Endothelial cell of umbilical vein (primary cell): ENCODE results near the gene NEDD4L. TPM values are rescaled to one million over a fixed set of nuclear protein-coding genes. Genes with fewer than 3 reads are reported as not detected.

Experiments
- BruUV-seq: library from RNA; stranded (reverse); fragments of 400-500 nt; replicated peaks from 2 replicates; lab custom pipeline; 2021; lab: Mats Ljungman, UMichigan
- CTCF ChIA-PET: fragments of 300-600, 350-600 bp; sonication (Branson Sonifier 250); formaldehyde crosslinking; loops from one replicate; lab custom pipeline; 2021; ENCODE audit warnings: antibody characterized with exemption, inconsistent platforms; lab: Charles Lee
- POLR2A ChIA-PET: fragments of 300-600, 350-600 bp; sonication (Branson Sonifier 250); formaldehyde crosslinking; loops from one replicate; lab custom pipeline; 2021; ENCODE audit warnings: antibody characterized with exemption, inconsistent platforms; lab: Charles Lee
- DNase-seq: peaks from one replicate; pipeline ENCODE4 v3.0.0-alpha.2; 2011; ENCODE audit warnings: low read depth, low spot score
- FAIRE-seq: peaks from 2 replicates; lab custom pipeline; 2011; peaks lifted over from hg19 to GRCh38; lab: Jason Lieb, UNC
- H2AFZ ChIP-seq: 2 replicates; pipeline ENCODE4 v1.6.0; 2012; ENCODE audit warnings: low read depth, low read length, control low read depth, inconsistent platforms
- H3K27ac ChIP-seq: 2 replicates; pipeline ENCODE4 v1.5.1; 2011; ENCODE audit warnings: low read depth, mild to moderate bottlenecking, control low read depth, low read length, moderate library complexity; ENCODE audit not compliant: insufficient read depth
- H3K27me3 ChIP-seq, 2 experiments: 2 replicates each; pipeline versions ENCODE4 v1.6.0 to v1.6.1; 2011; ENCODE audit warnings: low read length in 2 of 2, mixed read lengths in 1 of 2; ENCODE audit not compliant: control insufficient read depth in 2 of 2, insufficient read depth in 2 of 2
- H3K36me3 ChIP-seq, 2 experiments: 2 replicates in 1 of 2; 3 replicates in 1 of 2; pipeline ENCODE4 v1.5.1; 2011; ENCODE audit warnings: low read length in 2 of 2, mild to moderate bottlenecking in 1 of 2, moderate library complexity in 1 of 2; ENCODE audit not compliant: control insufficient read depth in 2 of 2, insufficient read depth in 2 of 2; ENCODE audit errors: extremely low read depth in 1 of 2
- H3K4me1 ChIP-seq: 3 replicates; pipeline ENCODE4 v1.5.1; 2011; ENCODE audit warnings: mild to moderate bottlenecking, low read length; ENCODE audit not compliant: control insufficient read depth, insufficient read depth; ENCODE audit errors: extremely low read depth
- H3K4me2 ChIP-seq: 2 replicates; pipeline ENCODE4 v1.6.1; 2011; ENCODE audit warnings: low read length, control low read depth, mixed read lengths; ENCODE audit not compliant: insufficient read depth
- H3K4me3 ChIP-seq, 3 experiments: fragments of 200-600 bp in 1 of 3; sonication (generic), shearing (Covaris generic) in 1 of 3; replicated peaks in 1 of 3; 2 replicates each; pipeline ENCODE4 v1.5.1; 2011 to 2016; ENCODE audit warnings: control low read depth in 3 of 3, low read length in 3 of 3, mild to moderate bottlenecking in 2 of 3, inconsistent platforms in 1 of 3, low read depth in 1 of 3, moderate library complexity in 1 of 3; ENCODE audit not compliant: insufficient read depth in 1 of 3
- H3K79me2 ChIP-seq: 2 replicates; pipeline ENCODE4 v1.6.0; 2012; ENCODE audit warnings: low read length, inconsistent platforms; ENCODE audit not compliant: control insufficient read depth, insufficient read depth
- H3K9ac ChIP-seq: replicated peaks from 2 replicates; pipeline ENCODE3; 2011; ENCODE audit warnings: low read length, control low read depth; ENCODE audit not compliant: insufficient read depth; ENCODE audit errors: extremely low read depth
- H3K9me1 ChIP-seq: replicated peaks from 3 replicates; pipeline ENCODE4 v1.6.0; 2011; ENCODE audit warnings: mild to moderate bottlenecking, low read length; ENCODE audit not compliant: control insufficient read depth, insufficient read depth; ENCODE audit errors: extremely low read depth
- H3K9me3 ChIP-seq: replicated peaks from 2 replicates; pipeline ENCODE4 v1.5.1; 2012; ENCODE audit warnings: low read length, inconsistent platforms; ENCODE audit not compliant: control insufficient read depth, insufficient read depth
- H4K20me1 ChIP-seq: replicated peaks from 2 replicates; pipeline ENCODE3; 2011; ENCODE audit warnings: mild to moderate bottlenecking, low read length; ENCODE audit not compliant: control insufficient read depth, insufficient read depth; ENCODE audit errors: extremely low read depth
- CTCF ChIP-seq, 2 donors: IDR thresholded peaks; 1 replicate in 1 of 2; 2 replicates in 1 of 2; pipeline ENCODE4 v1.5.1; 2011; ENCODE audit warnings: low read length in 2 of 2, mild to moderate bottlenecking in 2 of 2, moderate library complexity in 2 of 2, control low read depth in 1 of 2, inconsistent platforms in 1 of 2, low read depth in 1 of 2; ENCODE audit not compliant: insufficient read depth in 1 of 2; ENCODE audit errors: extremely low read depth in 1 of 2
- EZH2 ChIP-seq: IDR thresholded peaks from 2 replicates; pipeline ENCODE4 v1.6.1; 2012; ENCODE audit warnings: borderline replicate concordance, low read depth, mild to moderate bottlenecking, moderate library complexity, low read length, inconsistent platforms; ENCODE audit not compliant: severe bottlenecking
- FOS ChIP-seq: IDR thresholded peaks from 2 replicates; pipeline ENCODE4 v1.6.1; 2011; ENCODE audit warnings: mild to moderate bottlenecking, low read length, moderate library complexity, borderline replicate concordance; ENCODE audit not compliant: insufficient read depth
- GATA2 ChIP-seq: IDR thresholded peaks from 2 replicates; pipeline ENCODE4 v1.7.0; 2011; ENCODE audit warnings: low read depth, mild to moderate bottlenecking, moderate library complexity, mixed read lengths, low read length; ENCODE audit not compliant: insufficient read length, insufficient read depth
- JUN ChIP-seq: IDR thresholded peaks from 2 replicates; pipeline ENCODE4 v1.6.1; 2011; ENCODE audit warnings: borderline replicate concordance, low read depth; ENCODE audit not compliant: insufficient read length, insufficient read depth
- MAX ChIP-seq: IDR thresholded peaks from 2 replicates; pipeline ENCODE4 v1.6.1; 2011; ENCODE audit not compliant: insufficient read depth, insufficient read length
- MYC ChIP-seq: IDR thresholded peaks from one replicate; pipeline ENCODE4 v1.6.1; 2011; ENCODE audit warnings: mild to moderate bottlenecking, low read depth, low read length
- POLR2A ChIP-seq: IDR thresholded peaks from 2 replicates; pipeline ENCODE4 v1.6.1; 2012; ENCODE audit warnings: low read depth, mild to moderate bottlenecking, control low read depth, low read length
- POLR2AphosphoS5 ChIP-seq: IDR thresholded peaks from 2 replicates; pipeline ENCODE4 v1.6.1; 2012; ENCODE audit warnings: low read depth, mild to moderate bottlenecking, control low read depth, low read length, moderate library complexity; ENCODE audit not compliant: insufficient read depth
- dilution Hi-C: fragments of 300-500 bp; cut with MboI; formaldehyde crosslinking; loops from one replicate; pipeline ENCODE4 v1.15.0; 2019; ENCODE audit warnings: low sequenced_read_pairs; ENCODE audit not compliant: extremely low pct_ligation_motif_present
- intact Hi-C: fragments of 100-400 bp; cut with micrococcal nuclease; formaldehyde crosslinking; loops from one replicate; pipeline ENCODE4 v1.10.0; 2022
- polyA plus RNA-seq, 4 experiments: library from polyadenylated mRNA; depleted of rRNA in 3 of 4; stranded (reverse) in 3 of 4; unstranded in 1 of 4; fragments of >200 nt; gene quantifications; 2 replicates each; pipeline versions ENCODE4 v1.2.1 to v1.2.3, GENCODE V29; 2011 to 2012; ENCODE audit warnings: missing spikeins in 1 of 4
- total RNA-seq: library from RNA; stranded (reverse); gene quantifications from 2 replicates; pipeline ENCODE4 v1.2.3, GENCODE V29; 2021

NEDD4L gene
- total and polyA plus RNA-seq, 2 donors (not counting 3 experiments of a cell fraction or from before 2014, with no cell fraction given): 20.5 to 78.9 TPM

GRCh38 chr18:58386780-58387179 lies 342.8 kb downstream of the NEDD4L start:
- POLR2A ChIA-PET: no interaction called here
- Histone ChIP-seq H3K27ac (no peak overlapping the region), H3K9me3 (no peaks in the 10 kb centered on the region), H3K36me3 (peaks cover 0 to 3% of the 10 kb centered on the region in 2 experiments), H3K4me3 (no peak overlapping the region), H2AFZ (no peak overlapping the region), H3K9me1 (no peaks in the 10 kb centered on the region), H3K4me2 (no peak overlapping the region), H4K20me1 (no peaks in the 10 kb centered on the region), H3K9ac (no peak overlapping the region), H3K4me1 (no peaks in the 10 kb centered on the region), H3K79me2 (no peaks in the 10 kb centered on the region), H3K27me3 (no peaks in the 10 kb centered on the region)
- no peak for FAIRE-seq
- CTCF ChIA-PET: interaction anchor here (1.4 kb wide), 1 partner anchor 10 kb away, joined by 3 read pairs; no protein-coding TSS in a partner anchor
- no TSS peak for BruUV-seq
- DNase-seq: no peak
- intact Hi-C loops: no loop called here
- dilution Hi-C loops: no loop called here
- TF ChIP-seq POLR2AphosphoS5 (no peak), GATA2 (no peak), JUN (no peak), POLR2A (no peak), FOS (no peak), MYC (no peak), MAX (no peak), CTCF (IDR thresholded peaks at IDR 0.05; ENCODE audit: extremely low read depth in 1 of 2, insufficient read depth in 1 of 2, low read depth in 1 of 2, low read length in 2 of 2) (no peak), EZH2 (no peak)
